ENCODE results near the gene KCNMA1. TPM values are rescaled to one million over a fixed set of nuclear protein-coding genes. Genes with fewer than 3 reads are reported as not detected.

The KCNMA1 gene
- total and polyA plus RNA-seq, 8 donors = 0.92 to 155 (median 54.3) TPM

DNA sequence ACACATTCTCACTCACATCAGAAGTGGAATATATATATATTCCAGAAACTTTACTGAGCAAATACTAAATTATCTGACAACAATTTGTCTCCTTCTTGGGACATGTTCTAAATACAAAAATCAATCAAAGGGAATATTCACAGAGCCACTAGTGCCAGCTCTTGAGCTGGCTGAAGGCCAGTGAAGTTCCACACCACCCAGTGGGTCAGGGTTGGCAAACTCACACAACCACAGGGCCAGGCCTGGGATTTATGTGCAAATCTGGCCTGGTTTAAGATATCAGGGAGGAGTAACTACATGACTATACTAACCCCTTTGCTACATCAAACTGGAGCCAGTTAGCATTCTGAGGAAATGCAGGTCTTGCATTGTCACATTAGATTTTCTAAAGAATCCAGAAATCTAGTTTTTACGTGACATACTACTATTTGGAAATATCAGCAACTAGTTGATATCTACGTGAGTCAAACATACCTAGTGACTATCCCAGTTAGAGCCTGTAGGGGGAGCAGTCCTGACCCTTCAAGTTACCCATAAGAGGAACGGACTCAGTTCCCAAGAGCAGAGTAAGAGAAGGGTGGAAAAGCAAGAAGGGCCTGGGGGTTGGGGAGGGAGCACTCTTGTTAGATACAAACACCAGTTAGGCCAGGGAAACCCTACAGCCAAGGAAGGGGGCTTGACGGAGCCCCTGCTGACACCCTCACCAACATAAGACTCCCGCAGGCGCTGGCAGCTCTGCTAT lies 600.4 kb downstream of the KCNMA1 start:
- Histone ChIP-seq H3K36me3 (peaks cover 0 to 5% (median 0%) of the 10 kb centered on the region in 4 donors), H3K4me1 (peaks cover 0 to 13% (median 0%) of the 10 kb centered on the region in 4 donors), H3K9me3 (no peaks in the 10 kb centered on the region), H3K4me3 (no peak overlapping the region), H3K27me3 (no peaks in the 10 kb centered on the region), H3K27ac (no peak overlapping the region)
- WGBS, 5 donors = 73 to 88% (median 80%) methylated on average over 6 of the region's 6 CpGs
- DNase-seq = no peak
- intact Hi-C loops (cut with DNase I; ENCODE audit: low total_unique reads) = no loop called here
- TF ChIP-seq, protein P1, sequence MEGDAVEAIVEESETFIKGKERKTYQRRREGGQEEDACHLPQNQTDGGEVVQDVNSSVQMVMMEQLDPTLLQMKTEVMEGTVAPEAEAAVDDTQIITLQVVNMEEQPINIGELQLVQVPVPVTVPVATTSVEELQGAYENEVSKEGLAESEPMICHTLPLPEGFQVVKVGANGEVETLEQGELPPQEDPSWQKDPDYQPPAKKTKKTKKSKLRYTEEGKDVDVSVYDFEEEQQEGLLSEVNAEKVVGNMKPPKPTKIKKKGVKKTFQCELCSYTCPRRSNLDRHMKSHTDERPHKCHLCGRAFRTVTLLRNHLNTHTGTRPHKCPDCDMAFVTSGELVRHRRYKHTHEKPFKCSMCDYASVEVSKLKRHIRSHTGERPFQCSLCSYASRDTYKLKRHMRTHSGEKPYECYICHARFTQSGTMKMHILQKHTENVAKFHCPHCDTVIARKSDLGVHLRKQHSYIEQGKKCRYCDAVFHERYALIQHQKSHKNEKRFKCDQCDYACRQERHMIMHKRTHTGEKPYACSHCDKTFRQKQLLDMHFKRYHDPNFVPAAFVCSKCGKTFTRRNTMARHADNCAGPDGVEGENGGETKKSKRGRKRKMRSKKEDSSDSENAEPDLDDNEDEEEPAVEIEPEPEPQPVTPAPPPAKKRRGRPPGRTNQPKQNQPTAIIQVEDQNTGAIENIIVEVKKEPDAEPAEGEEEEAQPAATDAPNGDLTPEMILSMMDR (IDR thresholded peaks at IDR 0.05) = peak in 1 of 7 experiments; percentile 39
- TF ChIP-seq POLR2AphosphoS5 (IDR thresholded peaks at IDR 0.05) = no peak
- TF ChIP-seq EP300 (IDR thresholded peaks at IDR 0.05) = no peak
- TF ChIP-seq POLR2A (IDR thresholded peaks at IDR 0.05) = no peak

DNA sequence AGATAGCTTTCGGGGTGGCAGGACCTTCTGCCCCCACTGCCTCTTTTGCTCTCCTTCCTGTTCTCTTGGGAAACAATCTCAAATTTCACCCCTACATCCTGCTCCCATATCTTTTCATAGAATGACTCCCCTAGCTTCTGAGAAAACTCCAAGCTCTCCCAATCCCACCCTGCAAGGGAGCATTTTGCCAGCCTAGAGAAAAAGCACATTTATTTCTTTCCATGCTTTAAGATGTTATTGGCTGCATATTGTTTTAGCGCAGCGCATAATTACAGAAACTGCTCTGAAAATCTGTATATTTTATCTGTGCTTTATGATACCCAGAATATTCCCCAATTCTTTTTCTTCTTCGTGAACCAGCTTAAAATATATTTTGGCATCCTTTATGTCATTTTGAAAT lies 601.3 kb downstream of the KCNMA1 start:
- Histone ChIP-seq H3K9me3 (no peaks in the 10 kb centered on the region), H3K27ac (no peak overlapping the region), H3K27me3 (no peaks in the 10 kb centered on the region), H3K36me3 (peaks cover 0 to 5% (median 0%) of the 10 kb centered on the region in 4 donors), H3K4me3 (no peak overlapping the region), H3K4me1 (peaks cover 0 to 13% (median 0%) of the 10 kb centered on the region in 4 donors)
- 85 to 95% (median 90%) methylated on average over 4 of the region's 4 CpGs for WGBS, 5 donors
- no peak for TF ChIP-seq EP300 (IDR thresholded peaks at IDR 0.05)
- TF ChIP-seq POLR2A (IDR thresholded peaks at IDR 0.05) = no peak
- no peak for TF ChIP-seq POLR2AphosphoS5 (IDR thresholded peaks at IDR 0.05)
- TF ChIP-seq, protein P1 (IDR thresholded peaks at IDR 0.05) = no peak
- intact Hi-C loops (cut with DNase I; ENCODE audit: low total_unique reads) = no loop called here
- no peak for DNase-seq

DNA sequence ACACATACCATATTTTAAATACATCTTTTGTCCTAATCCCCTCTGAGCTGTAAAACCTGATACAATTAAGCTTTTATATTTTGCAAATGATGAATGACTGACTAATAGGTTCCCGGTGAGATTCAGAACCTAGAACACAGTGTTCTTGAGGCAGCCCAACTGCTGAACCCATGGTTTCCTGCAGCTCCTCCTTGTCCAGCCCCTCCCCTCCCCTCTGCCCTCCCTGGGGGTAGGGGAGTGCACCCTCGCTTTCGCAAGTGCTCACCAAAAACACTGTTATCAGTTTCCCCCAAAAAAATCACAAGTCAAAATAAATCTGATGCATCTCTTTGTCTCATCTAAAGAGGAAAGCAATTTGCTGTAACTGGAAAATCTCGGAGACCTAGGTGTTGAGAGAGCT lies 602.8 kb downstream of the KCNMA1 start:
- H3K4me1 ChIP-seq = peaks cover 0 to 24% (median 4%) of the 10 kb centered on the region in 4 donors
- intact Hi-C loops (cut with DNase I; ENCODE audit: low total_unique reads) = no loop called here
- no peak overlapping the region for H3K4me3 ChIP-seq
- no peak for TF ChIP-seq POLR2AphosphoS5 (IDR thresholded peaks at IDR 0.05)
- TF ChIP-seq, protein P1 (IDR thresholded peaks at IDR 0.05) = no peak
- TF ChIP-seq POLR2A (IDR thresholded peaks at IDR 0.05) = no peak
- TF ChIP-seq EP300 (IDR thresholded peaks at IDR 0.05) = no peak
- H3K27ac ChIP-seq = no peak overlapping the region
- no peaks in the 10 kb centered on the region for H3K9me3 ChIP-seq
- H3K27me3 ChIP-seq = no peaks in the 10 kb centered on the region
- H3K36me3 ChIP-seq = peaks cover 0 to 5% (median 0%) of the 10 kb centered on the region in 4 donors
- no peak for DNase-seq
- 76 to 87% (median 82%) methylated on average over 4 of the region's 4 CpGs for WGBS, 5 donors

DNA sequence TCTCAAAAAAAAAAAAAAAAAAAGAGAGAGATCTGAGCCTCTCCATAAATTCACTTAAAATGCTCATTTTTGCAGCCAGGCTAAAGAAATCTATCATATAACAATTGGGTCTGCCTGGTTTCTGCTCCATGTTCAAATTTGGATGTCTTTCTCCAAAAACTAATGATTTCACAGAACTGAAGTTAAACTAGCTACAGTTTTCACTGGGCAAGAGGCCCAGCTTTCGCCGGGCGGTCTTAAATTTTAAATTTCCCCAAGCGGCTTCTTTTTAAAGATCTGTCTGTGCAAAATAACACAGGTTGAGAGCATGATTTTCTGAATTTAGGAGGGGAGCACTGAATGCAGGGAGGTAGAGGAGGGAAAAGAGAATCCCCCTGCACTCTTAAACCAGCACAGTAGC lies 603.4 kb downstream of the KCNMA1 start:
- H3K36me3 ChIP-seq = peaks cover 0 to 5% (median 0%) of the 10 kb centered on the region in 4 donors
- intact Hi-C loops (cut with DNase I; ENCODE audit: low total_unique reads) = no loop called here
- no peak overlapping the region for H3K4me3 ChIP-seq
- DNase-seq = peak in 1 of 2 donors; percentile 64
- TF ChIP-seq, protein P1 (IDR thresholded peaks at IDR 0.05) = no peak
- TF ChIP-seq EP300 (IDR thresholded peaks at IDR 0.05) (no peak), POLR2AphosphoS5 (IDR thresholded peaks at IDR 0.05) (no peak), POLR2A (IDR thresholded peaks at IDR 0.05) (no peak)
- no peak overlapping the region for H3K27ac ChIP-seq
- H3K27me3 ChIP-seq = no peaks in the 10 kb centered on the region
- H3K4me1 ChIP-seq = peaks cover 0 to 27% (median 4%) of the 10 kb centered on the region in 4 donors
- no peaks in the 10 kb centered on the region for H3K9me3 ChIP-seq
- 76 to 89% (median 84%) methylated on average over 4 of the region's 4 CpGs for WGBS, 5 donors
